Retinal pigment epithelial cell (primary cell): Measurements from ENCODE around the gene OR4D1.

Experiments
- DNase-seq: peaks from one replicate; pipeline ENCODE4 v3.0.0-alpha.2; 2010; ENCODE audit warnings: low read depth
- H3K4me3 ChIP-seq: 2 replicates; pipeline ENCODE4 v1.5.1; 2011; ENCODE audit warnings: mild to moderate bottlenecking, low read length, control low read depth, moderate library complexity
- CTCF ChIP-seq: conservative IDR thresholded peaks from 2 replicates; pipeline ENCODE4 v1.5.1; 2011; ENCODE audit warnings: low read depth, low read length, control low read depth, inconsistent platforms

The OR4D1 gene

GRCh38 chr17:58184986-58185761 is 37.0 kb downstream of the OR4D1 start:
- DNase-seq, result no peak
- TF ChIP-seq CTCF, result no peak
- H3K4me3 ChIP-seq, result no peak overlapping the region

- TF ChIP-seq CTCF, result no peak
- no peak for DNase-seq
- no peak overlapping the region for H3K4me3 ChIP-seq
Observed at GRCh38 chr17:58186591-58186990, 38.4 kb downstream of the OR4D1 start.

DNA sequence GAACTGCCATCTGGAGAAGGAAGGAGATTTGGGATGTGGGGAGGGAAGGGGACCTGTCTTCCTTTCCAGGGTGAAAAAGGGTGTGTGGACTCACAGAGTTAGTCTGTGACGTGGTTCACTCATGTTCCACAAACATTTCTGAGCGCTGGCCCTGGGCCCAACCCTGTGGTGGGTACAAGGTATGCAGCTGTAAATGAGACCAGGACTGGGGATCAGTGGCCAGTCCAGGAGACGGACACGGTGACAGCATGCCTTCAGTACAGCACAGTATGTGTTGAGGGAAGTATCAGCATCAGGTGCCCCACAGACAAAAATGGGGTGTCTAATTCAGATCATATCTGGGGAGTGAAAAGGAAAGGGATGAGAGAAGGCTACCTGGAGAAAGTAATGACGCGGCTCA is 38.9 kb downstream of the OR4D1 start:
- DNase-seq, result no peak
- H3K4me3 ChIP-seq, result no peak overlapping the region
- TF ChIP-seq CTCF, result no peak

GRCh38 chr17:58187675-58188074 is 39.5 kb downstream of the OR4D1 start:
- no peak for TF ChIP-seq CTCF
- no peak for DNase-seq
- no peak overlapping the region for H3K4me3 ChIP-seq

DNA sequence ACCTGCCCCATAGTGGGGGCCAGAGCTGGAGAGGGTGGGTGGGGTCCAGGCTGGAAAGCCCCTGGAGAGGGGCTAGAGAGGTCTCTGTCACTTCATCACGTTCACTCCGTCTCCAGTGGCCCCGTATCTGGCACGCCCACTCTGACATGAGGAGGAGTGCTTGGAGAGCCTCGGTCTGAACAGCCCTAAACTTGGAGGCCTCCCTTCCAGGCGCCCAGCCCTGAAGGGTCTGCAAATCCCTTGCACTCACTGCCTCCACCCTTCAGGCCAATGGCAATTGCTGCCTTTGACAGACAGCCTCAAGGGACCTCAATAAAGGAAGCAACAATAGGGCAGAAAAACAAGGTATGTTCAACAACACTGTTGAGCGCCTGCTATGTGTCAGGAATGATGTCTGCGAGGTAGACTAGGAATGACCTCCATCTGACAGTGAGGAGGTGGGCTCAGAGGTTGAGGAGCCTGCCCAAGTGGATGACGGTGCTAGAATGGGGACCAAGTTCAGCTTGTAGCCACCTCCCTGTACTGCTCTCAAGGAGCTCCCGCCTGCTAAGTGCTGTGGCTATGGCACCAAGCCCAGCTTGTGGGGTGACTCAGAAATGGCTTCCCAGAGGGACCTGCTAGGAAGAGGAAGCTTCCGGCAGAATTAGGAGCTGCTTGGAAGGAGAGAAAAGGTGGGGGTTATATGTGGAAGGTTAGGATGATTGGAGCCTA is 41.4 kb downstream of the OR4D1 start:
- TF ChIP-seq CTCF, result no peak
- DNase-seq, result no peak

DNA sequence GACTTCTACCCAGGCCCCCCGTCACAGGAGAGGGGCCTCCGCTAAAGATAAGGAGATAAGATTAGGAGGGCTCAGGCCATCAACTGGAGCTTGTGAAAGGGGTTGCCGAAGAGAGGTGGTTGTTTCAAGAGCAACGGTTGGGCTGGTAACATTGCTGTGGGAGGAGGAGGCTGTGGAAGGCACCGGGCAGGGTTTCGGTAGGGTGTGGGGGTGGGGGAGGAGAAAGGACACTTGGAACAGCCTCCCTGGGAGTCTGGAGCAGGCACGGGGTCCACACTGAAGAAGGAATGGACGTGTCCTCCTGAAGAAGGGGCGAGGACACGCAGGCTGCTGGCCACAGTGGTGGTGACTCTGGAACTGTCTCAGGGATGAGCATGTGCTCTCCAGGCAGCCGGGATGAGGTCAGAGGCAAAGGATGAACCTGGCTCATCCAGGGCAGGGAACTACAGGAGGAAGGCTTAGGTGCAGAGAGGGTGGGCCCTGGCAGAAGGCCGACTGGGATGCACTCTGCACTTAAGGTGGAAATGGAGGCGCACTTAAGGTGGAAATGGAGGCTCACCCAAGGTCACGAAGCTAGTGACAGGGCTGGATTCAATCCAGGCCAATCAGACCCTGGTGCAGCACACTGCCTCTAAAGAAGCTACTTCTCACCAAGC is 43.2 kb downstream of the OR4D1 start:
- no peak for TF ChIP-seq CTCF
- H3K4me3 ChIP-seq, result no peak overlapping the region
- no peak for DNase-seq

More for the DNA sequence above, 41.4 kb downstream of the OR4D1 start:
- no peak overlapping the region for H3K4me3 ChIP-seq
